ENCODE measurements around the gene FHAD1.

The FHAD1 gene

GRCh38 chr1:15442119-15442518, 195.1 kb downstream of the FHAD1 start:
- TF ChIP-seq RAD21 (IDR thresholded peaks at IDR 0.05; ENCODE audit: low read depth), result no peak
- TF ChIP-seq ZBTB7A (IDR thresholded peaks at IDR 0.05; ENCODE audit: low read depth), result no peak
- no peak for TF ChIP-seq EGR1 (IDR thresholded peaks at IDR 0.05)
- TF ChIP-seq MAX (IDR thresholded peaks at IDR 0.05), result no peak
- TF ChIP-seq FOXM1 (IDR thresholded peaks at IDR 0.05; ENCODE audit: borderline replicate concordance, low read depth), result no peak
- TF ChIP-seq CEBPB (IDR thresholded peaks at IDR 0.05), result no peak
- TF ChIP-seq EP300 (IDR thresholded peaks at IDR 0.05; ENCODE audit: borderline replicate concordance), result no peak
- no peak for TF ChIP-seq TCF12 (IDR thresholded peaks at IDR 0.05; ENCODE audit: low read depth)
- no peak for TF ChIP-seq USF1 (IDR thresholded peaks at IDR 0.05)
- no peak for TF ChIP-seq REST (IDR thresholded peaks at IDR 0.05; ENCODE audit: low read depth)
- TF ChIP-seq NFIC (IDR thresholded peaks at IDR 0.05), result no peak
- TF ChIP-seq TAF1 (IDR thresholded peaks at IDR 0.05; ENCODE audit: low read depth), result no peak
- TF ChIP-seq CREB1 (IDR thresholded peaks at IDR 0.05; ENCODE audit: low read depth), result no peak
- TF ChIP-seq YY1 (IDR thresholded peaks at IDR 0.05; ENCODE audit: low read depth), result no peak

- TF ChIP-seq FOXM1 (IDR thresholded peaks at IDR 0.05; ENCODE audit: borderline replicate concordance, low read depth) (no peak), USF1 (IDR thresholded peaks at IDR 0.05) (no peak), MAX (IDR thresholded peaks at IDR 0.05) (no peak), EGR1 (IDR thresholded peaks at IDR 0.05) (no peak), CEBPB (IDR thresholded peaks at IDR 0.05) (no peak), CREB1 (IDR thresholded peaks at IDR 0.05; ENCODE audit: low read depth) (no peak), RAD21 (IDR thresholded peaks at IDR 0.05; ENCODE audit: low read depth) (no peak), TAF1 (IDR thresholded peaks at IDR 0.05; ENCODE audit: low read depth) (no peak), TEAD4 (IDR thresholded peaks at IDR 0.05) (no peak), NFIC (IDR thresholded peaks at IDR 0.05) (no peak), EP300 (IDR thresholded peaks at IDR 0.05; ENCODE audit: borderline replicate concordance) (no peak), YY1 (IDR thresholded peaks at IDR 0.05; ENCODE audit: low read depth) (no peak), ZBTB7A (IDR thresholded peaks at IDR 0.05; ENCODE audit: low read depth) (no peak), TCF12 (IDR thresholded peaks at IDR 0.05; ENCODE audit: low read depth) (no peak), REST (IDR thresholded peaks at IDR 0.05; ENCODE audit: low read depth) (no peak)
Observed at GRCh38 chr1:15442759-15443158, 195.7 kb downstream of the FHAD1 start.

- TF ChIP-seq USF1 (IDR thresholded peaks at IDR 0.05) (no peak), CEBPB (IDR thresholded peaks at IDR 0.05) (no peak), RAD21 (IDR thresholded peaks at IDR 0.05; ENCODE audit: low read depth) (no peak), ZBTB7A (IDR thresholded peaks at IDR 0.05; ENCODE audit: low read depth) (no peak), REST (IDR thresholded peaks at IDR 0.05; ENCODE audit: low read depth) (no peak), MAX (IDR thresholded peaks at IDR 0.05) (no peak), EP300 (IDR thresholded peaks at IDR 0.05; ENCODE audit: borderline replicate concordance) (no peak), CREB1 (IDR thresholded peaks at IDR 0.05; ENCODE audit: low read depth) (no peak), TEAD4 (IDR thresholded peaks at IDR 0.05) (no peak), TCF12 (IDR thresholded peaks at IDR 0.05; ENCODE audit: low read depth) (no peak), FOXM1 (IDR thresholded peaks at IDR 0.05; ENCODE audit: borderline replicate concordance, low read depth) (no peak), TAF1 (IDR thresholded peaks at IDR 0.05; ENCODE audit: low read depth) (no peak)
Observed at GRCh38 chr1:15443281-15443680, 196.3 kb downstream of the FHAD1 start.
